Loucy (cell line): ENCODE results near the gene DHRS7C.

Experiments
- H2AFZ ChIP-seq: fragments of 200-600 bp; sonication (generic); 2 replicates; pipeline ENCODE4 v1.6.0; 2016; ENCODE audit warnings: antibody characterized with exemption, mild to moderate bottlenecking, low read length, moderate library complexity
- H3F3A ChIP-seq: fragments of 200-600 bp; 2 replicates; pipeline ENCODE4 v1.6.0; 2016; ENCODE audit warnings: antibody characterized with exemption, low read depth, mild to moderate bottlenecking
- H3K27me3 ChIP-seq: fragments of 200-600 bp; sonication (generic); 2 replicates; pipeline ENCODE4 v1.6.1; 2014; ENCODE audit warnings: low read length, mild to moderate bottlenecking; ENCODE audit not compliant: insufficient read depth, poor library complexity, severe bottlenecking
- H3K36me3 ChIP-seq: fragments of 200-600 bp; sonication (generic); 2 replicates; pipeline ENCODE4 v1.6.1; 2016; ENCODE audit warnings: low read length; ENCODE audit not compliant: insufficient read depth
- H3K4me1 ChIP-seq: fragments of 200-600 bp; sonication (generic); 2 replicates; pipeline ENCODE4 v1.5.1; 2014; ENCODE audit warnings: low read length, mild to moderate bottlenecking; ENCODE audit not compliant: insufficient read depth, poor library complexity, severe bottlenecking
- H3K4me2 ChIP-seq: fragments of 200-600 bp; sonication (generic); 2 replicates; pipeline ENCODE4 v1.6.0; 2014; ENCODE audit warnings: antibody characterized with exemption, low read length, low read depth, mild to moderate bottlenecking; ENCODE audit not compliant: poor library complexity, severe bottlenecking
- H3K4me3 ChIP-seq: fragments of 200-600 bp; sonication (generic); 2 replicates; pipeline ENCODE4 v1.5.1; 2014; ENCODE audit warnings: low read length, mild to moderate bottlenecking, mixed read lengths; ENCODE audit not compliant: poor library complexity, severe bottlenecking
- H3K79me2 ChIP-seq: fragments of 200-600 bp; sonication (generic); 2 replicates; pipeline ENCODE4 v1.6.1; 2014; ENCODE audit warnings: low read length; ENCODE audit not compliant: insufficient read depth
- H3K9ac ChIP-seq: fragments of 200-600 bp; sonication (generic); 2 replicates; pipeline ENCODE4 v1.6.0; 2014; ENCODE audit warnings: mild to moderate bottlenecking, low read depth, low read length, moderate library complexity; ENCODE audit not compliant: poor library complexity, severe bottlenecking
- H3K9me2 ChIP-seq: fragments of 200-600 bp; sonication (generic); replicated peaks from 2 replicates; pipeline ENCODE4 v1.6.1; 2016; ENCODE audit warnings: low read depth, low read length, mixed read lengths
- H3K9me3 ChIP-seq: fragments of 200-600 bp; sonication (generic); 2 replicates; pipeline ENCODE4 v1.6.1; 2014; ENCODE audit warnings: mild to moderate bottlenecking, antibody characterized with exemption, low read length, low read depth; ENCODE audit not compliant: insufficient read depth
- H4K20me1 ChIP-seq: fragments of 200-600 bp; sonication (generic); 2 replicates; pipeline ENCODE4 v1.6.0; 2014; ENCODE audit warnings: antibody characterized with exemption, low read length, mild to moderate bottlenecking; ENCODE audit not compliant: insufficient read depth, poor library complexity, severe bottlenecking
- CTCF ChIP-seq: fragments of 200-600 bp; sonication (generic); conservative IDR thresholded peaks from 2 replicates; pipeline ENCODE4 v1.5.1; 2014; ENCODE audit warnings: mild to moderate bottlenecking, antibody characterized with exemption, low read length
- EZH2phosphoT487 ChIP-seq: fragments of 200-600 bp; IDR thresholded peaks from 2 replicates; pipeline ENCODE4 v1.6.1; 2018; ENCODE audit warnings: antibody characterized with exemption, mild to moderate bottlenecking, moderate library complexity, borderline replicate concordance

The DHRS7C gene

GRCh38 chr17:9728564-9728963 is 62.8 kb downstream of the DHRS7C start:
- no peaks in the 10 kb centered on the region for H3F3A ChIP-seq

GRCh38 chr17:9728005-9728404 is 63.4 kb downstream of the DHRS7C start:
- Histone ChIP-seq H3K36me3 (peaks cover 13% of the 10 kb centered on the region; the same call in 1 of the 2 replicates), H3K79me2 (no peaks in the 10 kb centered on the region), H2AFZ (no peak overlapping the region), H4K20me1 (no peaks in the 10 kb centered on the region), H3K9me3 (no peaks in the 10 kb centered on the region), H3K4me3 (no peak overlapping the region), H3F3A (no peaks in the 10 kb centered on the region), H3K27me3 (no peaks in the 10 kb centered on the region), H3K9me2 (no peaks in the 10 kb centered on the region), H3K4me1 (no peaks in the 10 kb centered on the region), H3K9ac (no peak overlapping the region), H3K4me2 (no peak overlapping the region)
- no peak for TF ChIP-seq CTCF
- TF ChIP-seq EZH2phosphoT487, result no peak

More at GRCh38 chr17:9728564-9728963, 62.8 kb downstream of the DHRS7C start:
- no peaks in the 10 kb centered on the region for H3K9me2 ChIP-seq
- H3K9me3 ChIP-seq, result no peaks in the 10 kb centered on the region
- no peak overlapping the region for H3K4me3 ChIP-seq
- H2AFZ ChIP-seq, result no peak overlapping the region
- no peak overlapping the region for H3K4me2 ChIP-seq
- H4K20me1 ChIP-seq, result no peaks in the 10 kb centered on the region
- H3K36me3 ChIP-seq, result peaks cover 13% of the 10 kb centered on the region; the same call in 1 of the 2 replicates
- no peaks in the 10 kb centered on the region for H3K4me1 ChIP-seq
- H3K9ac ChIP-seq, result no peak overlapping the region
- H3K79me2 ChIP-seq, result no peaks in the 10 kb centered on the region
- no peaks in the 10 kb centered on the region for H3K27me3 ChIP-seq
- TF ChIP-seq EZH2phosphoT487 (no peak), CTCF (no peak)

- no peaks in the 10 kb centered on the region for H3K27me3 ChIP-seq
- H3K9me2 ChIP-seq, result no peaks in the 10 kb centered on the region
- H3K4me1 ChIP-seq, result peaks cover 10% of the 10 kb centered on the region
- no peak overlapping the region for H3K4me3 ChIP-seq
- H3K79me2 ChIP-seq, result no peaks in the 10 kb centered on the region
- H3K9me3 ChIP-seq, result no peaks in the 10 kb centered on the region
- H2AFZ ChIP-seq, result no peak overlapping the region
- peaks cover 13% of the 10 kb centered on the region; the same call in 1 of the 2 replicates for H3K36me3 ChIP-seq
- H3K9ac ChIP-seq, result no peak overlapping the region
- no peak overlapping the region for H3K4me2 ChIP-seq
- no peaks in the 10 kb centered on the region for H3F3A ChIP-seq
- TF ChIP-seq CTCF (no peak), EZH2phosphoT487 (no peak)
- H4K20me1 ChIP-seq, result no peaks in the 10 kb centered on the region
Observed at GRCh38 chr17:9726291-9726690, 65.1 kb downstream of the DHRS7C start.
